Activated T-cell treated with anti-CD3 and anti-CD28 coated beads for 4 hours (primary cell): ENCODE data around the gene ABCA1.
"Not testable (repeated sequence)": the region's sequence is repeated elsewhere in the genome, so short reads cannot be mapped to it uniquely, and the experiment has no call there.

Experiments
- DNase-seq: peaks from one replicate; pipeline ENCODE4 v3.0.0-alpha.2; 2020

The ABCA1 gene

DNA sequence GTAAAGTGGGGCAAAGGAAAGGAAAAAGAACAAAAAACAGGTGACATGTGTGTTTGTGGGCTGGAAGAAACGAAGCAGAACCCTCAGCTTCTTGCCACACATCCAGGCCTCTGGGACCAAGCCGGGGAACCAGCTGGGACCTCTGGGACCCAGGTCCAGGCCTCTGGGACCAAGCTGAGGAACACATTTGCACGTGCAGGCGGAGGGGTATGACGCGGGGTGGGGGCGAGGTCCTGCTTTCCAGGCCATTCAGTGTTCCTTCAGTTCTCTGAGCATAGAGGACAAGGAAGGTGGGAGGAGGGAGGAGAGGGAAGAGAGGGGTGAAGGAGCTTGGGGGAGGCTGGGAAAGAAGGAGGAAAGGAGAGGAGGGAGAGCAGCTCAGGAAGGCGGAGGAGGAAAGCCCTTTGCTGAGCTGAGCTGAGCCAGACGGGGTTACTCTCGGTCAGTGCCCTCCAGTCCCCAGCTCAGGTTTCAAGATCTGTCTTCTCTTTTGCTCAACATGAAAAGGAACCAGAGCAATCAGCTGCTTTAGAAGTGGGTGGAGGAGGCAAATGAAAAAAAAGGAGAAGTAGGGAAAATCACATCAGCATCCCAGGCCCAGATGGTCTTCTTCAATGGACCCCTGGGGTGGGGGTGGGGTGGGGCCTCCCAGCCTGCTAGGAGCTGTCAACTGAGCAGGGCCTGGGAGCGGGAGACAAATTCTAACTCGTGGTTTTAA is 59.1 kb downstream of the ABCA1 start:
- no peak for DNase-seq

GRCh38 chr9:104868303-104868686 is 59.7 kb downstream of the ABCA1 start:
- no peak for DNase-seq

GRCh38 chr9:104866191-104866590 is 61.8 kb downstream of the ABCA1 start:
- DNase-seq: no peak

DNA sequence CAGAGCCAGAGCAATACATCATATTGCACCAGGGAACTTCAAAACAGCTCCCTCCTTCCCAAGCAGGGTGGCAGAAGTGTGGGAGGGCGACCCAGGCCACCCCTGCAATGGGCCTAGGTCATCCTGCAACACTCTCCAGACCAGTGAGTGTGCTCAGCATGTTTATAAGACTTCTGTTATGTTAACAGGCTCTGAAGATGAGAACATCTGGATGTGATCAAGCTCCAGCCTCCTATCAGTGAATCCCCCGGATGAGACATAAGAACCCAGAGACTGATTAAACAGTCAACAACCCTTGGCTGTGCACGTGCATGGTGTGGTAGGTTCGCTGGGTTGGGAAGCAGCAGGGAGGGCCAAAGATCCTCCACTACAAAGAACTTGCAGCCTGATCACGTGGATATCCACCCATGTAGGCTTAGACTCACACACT is 63.3 kb downstream of the ABCA1 start:
- DNase-seq: no peak

- DNase-seq: peak; percentile 16
Measured at GRCh38 chr9:104863180-104863883, 64.6 kb downstream of the ABCA1 start.

DNA sequence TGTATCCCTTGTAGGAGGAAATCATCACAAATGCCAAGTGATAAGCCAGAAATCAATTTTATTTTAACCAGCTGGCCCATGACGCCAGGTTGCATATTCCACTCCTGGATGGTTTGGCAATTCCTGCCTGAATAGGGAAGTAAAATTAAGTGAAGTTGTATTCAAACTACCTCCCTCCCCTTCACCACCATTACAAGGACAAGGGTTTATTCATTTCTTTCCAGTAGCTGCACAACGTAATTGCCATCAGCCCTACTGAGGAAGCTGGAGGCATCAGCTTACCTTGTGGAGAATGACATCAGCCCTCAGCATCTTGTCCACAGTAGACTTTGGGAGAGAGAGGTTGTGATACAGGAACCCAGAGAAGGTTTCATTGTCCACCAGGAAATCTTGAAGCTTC is 66.6 kb downstream of the ABCA1 start:
- no peak for DNase-seq

- DNase-seq: no peak
Measured at GRCh38 chr9:104860263-104860662, 67.7 kb downstream of the ABCA1 start.

- no peak for DNase-seq
Measured at GRCh38 chr9:104858846-104859245, 69.1 kb downstream of the ABCA1 start.

- no peak for DNase-seq
Measured at GRCh38 chr9:104858271-104858670, 69.7 kb downstream of the ABCA1 start.

DNA sequence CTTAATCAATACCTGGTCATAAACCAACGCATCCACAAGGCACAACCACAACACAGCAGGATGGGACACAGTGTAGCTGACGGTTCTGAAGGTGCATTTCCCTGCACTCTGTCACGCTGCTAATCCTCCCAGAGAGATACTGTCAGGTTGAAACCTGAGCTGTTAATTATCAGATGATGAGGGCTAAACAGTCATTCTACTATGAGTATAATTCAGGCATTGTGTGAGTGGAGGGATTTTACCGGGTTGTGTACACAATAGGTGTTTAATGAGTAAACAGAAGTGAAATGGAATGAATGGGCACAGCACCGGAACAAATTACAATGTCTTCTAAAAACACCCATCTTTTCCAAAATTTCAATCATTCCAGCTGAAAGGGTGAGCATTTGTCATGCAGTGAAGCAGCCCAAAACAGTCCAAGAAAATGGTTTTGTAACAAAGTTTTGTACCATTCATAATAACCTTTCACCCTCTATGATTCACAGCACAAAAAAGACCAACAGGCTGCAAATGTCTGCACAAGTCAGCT is 71.5 kb downstream of the ABCA1 start:
- no peak for DNase-seq

GRCh38 chr9:104855807-104856206 is 72.1 kb downstream of the ABCA1 start:
- DNase-seq: no peak

DNA sequence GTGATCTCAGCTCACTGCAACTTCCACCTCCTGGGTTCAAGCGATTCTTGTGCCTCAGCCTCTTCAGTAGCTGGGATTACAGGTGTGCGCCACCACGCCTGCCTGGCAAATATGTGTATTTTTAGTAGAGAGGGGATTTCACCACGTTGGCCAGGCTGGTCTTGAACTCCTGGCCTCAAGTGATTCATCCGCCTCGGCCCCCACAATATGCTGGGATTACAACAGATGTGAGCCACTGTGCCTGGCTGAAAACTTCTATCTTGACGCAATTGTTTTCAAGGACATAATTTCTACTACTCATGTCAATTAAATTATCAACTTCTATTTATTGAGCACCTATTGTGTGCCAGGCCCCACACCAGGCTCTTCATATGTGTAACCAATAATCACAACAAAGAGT is 72.7 kb downstream of the ABCA1 start:
- DNase-seq: not testable (repeated sequence)

DNA sequence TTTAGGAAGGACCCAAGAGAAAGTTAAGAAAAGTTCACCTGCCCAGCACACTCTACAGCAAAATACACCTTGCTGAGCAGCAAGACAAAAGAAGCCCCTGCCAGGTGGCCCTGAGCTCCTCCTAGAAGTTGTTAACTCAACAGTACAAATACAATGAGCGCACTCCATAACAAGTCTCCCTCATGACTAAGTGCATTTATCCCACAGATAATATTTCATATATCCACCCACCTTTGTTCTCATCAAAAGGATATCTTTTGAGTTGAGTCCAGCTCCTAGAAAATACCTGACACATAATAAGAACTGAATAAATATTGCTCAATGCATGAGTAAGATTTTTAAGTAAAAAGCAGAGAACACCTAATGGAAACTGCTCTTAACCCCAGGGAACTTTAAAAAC is 73.3 kb downstream of the ABCA1 start:
- no peak for DNase-seq

GRCh38 chr9:104853683-104854082 is 74.3 kb downstream of the ABCA1 start:
- no peak for DNase-seq

DNA sequence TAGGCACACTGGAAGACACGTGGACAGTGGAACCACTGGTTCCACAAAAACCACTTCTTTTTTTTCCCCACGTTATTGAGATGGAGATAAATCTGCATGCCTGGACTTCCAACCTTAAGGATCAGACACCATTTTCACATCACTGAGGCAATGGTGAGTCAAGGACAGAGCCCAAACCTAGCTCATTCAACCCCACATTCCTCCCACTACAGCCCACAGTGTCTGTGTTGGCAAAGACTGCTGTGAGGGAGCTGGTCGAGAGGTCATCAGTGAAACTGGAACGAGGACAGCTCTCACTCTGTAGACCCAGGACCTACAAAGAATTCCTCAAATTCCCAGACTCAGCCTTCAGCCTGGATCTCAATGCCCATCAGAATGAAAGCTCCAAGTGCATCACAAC is 74.8 kb downstream of the ABCA1 start:
- DNase-seq: no peak

GRCh38 chr9:104851546-104851920 is 76.4 kb downstream of the ABCA1 start:
- no peak for DNase-seq

GRCh38 chr9:104850786-104851545 is 77.0 kb downstream of the ABCA1 start:
- no peak for DNase-seq

DNA sequence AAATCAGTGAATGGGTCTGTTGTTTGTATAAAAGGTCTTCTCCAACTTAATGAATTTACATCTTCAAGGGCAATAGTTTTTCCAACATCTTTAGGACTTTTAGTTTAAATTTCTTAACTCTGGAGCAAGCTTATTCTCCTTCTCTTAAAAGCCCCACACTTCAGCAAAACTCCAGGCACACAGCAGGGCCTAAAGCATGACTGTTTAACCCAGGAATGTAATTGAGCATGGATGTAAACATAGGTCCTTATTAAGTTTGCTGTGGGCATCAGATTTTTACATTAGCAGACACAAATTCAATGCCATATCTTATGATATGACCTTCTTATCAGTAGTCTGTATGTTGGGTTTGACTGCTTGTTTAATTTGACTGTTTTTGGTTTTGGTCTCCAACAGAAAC is 78.9 kb downstream of the ABCA1 start:
- DNase-seq: no peak

- no peak for DNase-seq
Measured at GRCh38 chr9:104844710-104845109, 83.2 kb downstream of the ABCA1 start.

- no peak for DNase-seq
Measured at GRCh38 chr9:104843644-104844240, 84.2 kb downstream of the ABCA1 start.

- DNase-seq: no peak
Measured at GRCh38 chr9:104842698-104843097, 85.3 kb downstream of the ABCA1 start.

GRCh38 chr9:104841601-104842141 is 86.3 kb downstream of the ABCA1 start:
- no peak for DNase-seq

GRCh38 chr9:104838958-104839357 is 89.0 kb downstream of the ABCA1 start:
- no peak for DNase-seq
